GM12878 (cell line): Measurements from ENCODE around the gene EFHD2. TPM values are rescaled to one million over a fixed set of nuclear protein-coding genes. Genes with fewer than 3 reads are reported as not detected.

Experiments
- BCL11A ChIP-seq: IDR thresholded peaks from 2 replicates; pipeline ENCODE4 v1.6.1; 2011; ENCODE audit warnings: low read depth, low read length
- CBX3 ChIP-seq: fragments of 200-600 bp; sonication (generic); IDR thresholded peaks from 2 replicates; pipeline ENCODE4 v1.6.1; 2016; ENCODE audit warnings: low read depth, borderline replicate concordance
- CEBPZ ChIP-seq: fragments of 150-350 bp; IDR thresholded peaks from 2 replicates; pipeline ENCODE4 v1.6.1; 2016; ENCODE audit warnings: low read depth, low read length
- CREB1 ChIP-seq: IDR thresholded peaks from 2 replicates; pipeline ENCODE4 v1.6.1; 2012; ENCODE audit warnings: low read depth, mild to moderate bottlenecking, inconsistent platforms
- DPF2 ChIP-seq: fragments of 450-650 bp; IDR thresholded peaks from 2 replicates; pipeline ENCODE4 v1.6.1; 2017; ENCODE audit warnings: mild to moderate bottlenecking
- EED ChIP-seq: sonication (generic); IDR thresholded peaks from 2 replicates; pipeline ENCODE4 v1.6.1; 2016; ENCODE audit warnings: antibody characterized with exemption, low read depth
- EGR1 ChIP-seq, 2 experiments: IDR thresholded peaks; 1 replicate in 1 of 2; 2 replicates in 1 of 2; pipeline ENCODE4 v1.6.1; 2011 to 2012; ENCODE audit warnings: low read depth in 2 of 2, low read length in 2 of 2, borderline replicate concordance in 1 of 2, mild to moderate bottlenecking in 1 of 2, moderate library complexity in 1 of 2
- FOXK2 ChIP-seq: fragments of 450-650 bp; IDR thresholded peaks from 2 replicates; pipeline ENCODE4 v1.6.1; 2017; ENCODE audit warnings: mild to moderate bottlenecking, moderate library complexity
- IRF3 ChIP-seq: fragments of 450-650 bp; IDR thresholded peaks from 2 replicates; pipeline ENCODE4 v1.6.1; 2014; ENCODE audit warnings: mild to moderate bottlenecking
- LARP7 ChIP-seq: fragments of 450-650 bp; IDR thresholded peaks from 2 replicates; pipeline ENCODE4 v1.6.1; 2017; ENCODE audit warnings: mild to moderate bottlenecking
- MEF2A ChIP-seq: IDR thresholded peaks from 2 replicates; pipeline ENCODE4 v1.6.1; 2011; ENCODE audit warnings: low read depth, mild to moderate bottlenecking, low read length, moderate library complexity; ENCODE audit not compliant: insufficient read depth
- MYB ChIP-seq: fragments of 150-350 bp; IDR thresholded peaks from 2 replicates; pipeline ENCODE4 v1.6.1; 2014; ENCODE audit warnings: mild to moderate bottlenecking, low read depth, low read length, borderline replicate concordance
- NFIC ChIP-seq: IDR thresholded peaks from 2 replicates; pipeline ENCODE4 v1.6.1; 2012; ENCODE audit warnings: low read depth, mild to moderate bottlenecking, inconsistent platforms, low read length, moderate library complexity
- NFYB ChIP-seq: IDR thresholded peaks from 2 replicates; pipeline ENCODE4 v1.6.1; 2011; ENCODE audit warnings: low read depth, mild to moderate bottlenecking, low read length, improper control_type of control experiment, moderate library complexity; ENCODE audit not compliant: insufficient read depth
- NKRF ChIP-seq: fragments of 450-650 bp; conservative IDR thresholded peaks from 2 replicates; pipeline ENCODE4 v1.6.1; 2017; ENCODE audit warnings: mild to moderate bottlenecking, moderate library complexity
- NR2C2 ChIP-seq: IDR thresholded peaks from 2 replicates; pipeline ENCODE4 v1.6.1; 2011; ENCODE audit warnings: borderline replicate concordance, low read depth; ENCODE audit not compliant: control insufficient read depth, insufficient read length
- PAX8 ChIP-seq: fragments of 450-650 bp; IDR thresholded peaks from 2 replicates; pipeline ENCODE4 v1.6.1; 2017; ENCODE audit warnings: mild to moderate bottlenecking, moderate library complexity
- PBX3 ChIP-seq: IDR thresholded peaks from 2 replicates; pipeline ENCODE4 v1.6.1; 2011; ENCODE audit warnings: mild to moderate bottlenecking, low read depth, low read length, moderate library complexity; ENCODE audit not compliant: insufficient replicate concordance
- POLR2A ChIP-seq: IDR thresholded peaks from 2 replicates; pipeline ENCODE4 v1.6.1; 2011; ENCODE audit warnings: low read depth, mild to moderate bottlenecking, low read length
- RAD21 ChIP-seq: IDR thresholded peaks from 2 replicates; pipeline ENCODE4 v1.6.1; 2011; ENCODE audit warnings: mild to moderate bottlenecking, low read depth, low read length, moderate library complexity; ENCODE audit not compliant: insufficient read depth
- RCOR1 ChIP-seq: conservative IDR thresholded peaks from 2 replicates; pipeline ENCODE4 v1.6.1; 2012; ENCODE audit warnings: low read depth, low read length, improper control_type of control experiment
- SMARCA5 ChIP-seq: fragments of 450-650 bp; IDR thresholded peaks from 2 replicates; pipeline ENCODE4 v1.6.1; 2017; ENCODE audit warnings: mild to moderate bottlenecking
- TCF3 ChIP-seq: IDR thresholded peaks from 2 replicates; pipeline ENCODE4 v1.6.1; 2012; ENCODE audit warnings: low read depth, mild to moderate bottlenecking, low read length, borderline replicate concordance; ENCODE audit not compliant: insufficient read depth
- YY1 ChIP-seq: IDR thresholded peaks from 2 replicates; pipeline ENCODE4 v1.6.1; 2011; ENCODE audit warnings: low read depth, mild to moderate bottlenecking, low read length
- ZSCAN29 ChIP-seq: fragments of 450-650 bp; IDR thresholded peaks from 2 replicates; pipeline ENCODE4 v1.6.1; 2017; ENCODE audit warnings: mild to moderate bottlenecking, moderate library complexity
- polyA plus RNA-seq, 11 experiments: library from polyadenylated mRNA; depleted of rRNA in 4 of 11; unstranded in 6 of 11; stranded (reverse) in 5 of 11; fragments of >200 nt; fragmentation: Nextera tagmentation in 4 of 11; fragmentation: Illumina TruSeq in 1 of 11; extraction: Ambion mirVana in 4 of 11; extraction: Trizol in 1 of 11; gene quantifications; 1 replicate in 1 of 11; 2 replicates in 10 of 11; pipeline versions ENCODE4 v1.2.1 to v1.2.3, GENCODE V29; 2011 to 2016; ENCODE audit warnings: inconsistent platforms in 2 of 11, missing spikeins in 2 of 11, low read depth in 1 of 11
- total RNA-seq, 4 experiments: library from RNA; depleted of rRNA in 3 of 4; stranded (reverse); fragments of >200 nt in 3 of 4; fragmentation: Illumina TruSeq in 1 of 4; extraction: Trizol in 1 of 4; gene quantifications; 2 replicates each; pipeline versions ENCODE4 v1.2.1 to v1.2.3, GENCODE V29; 2013 to 2021

The EFHD2 gene
- total and polyA plus RNA-seq, 10 of the 15 experiments (the other 5 are each of a cell fraction or from before 2014, with no cell fraction given): 4.0 to 114 (median 66.1) TPM

- TF ChIP-seq MYB: no peak
- TF ChIP-seq PBX3: peak; percentile 59
- TF ChIP-seq RCOR1: no peak
- no peak for TF ChIP-seq MEF2A
- TF ChIP-seq CEBPZ: no peak
- TF ChIP-seq POLR2A: peak; percentile 43; the same call in 1 of the 2 replicates
- no peak for TF ChIP-seq SMARCA5
- TF ChIP-seq NR2C2: no peak
- TF ChIP-seq IRF3: no peak
- TF ChIP-seq BCL11A: no peak
- TF ChIP-seq ZSCAN29: no peak
- TF ChIP-seq YY1: no peak
- 0 out of 2 replicates have a peak, but pooled peaks have one; percentile 21 for TF ChIP-seq DPF2
- no peak; the same call in 1 of the 2 replicates for TF ChIP-seq LARP7
- TF ChIP-seq NFIC: no peak
- TF ChIP-seq FOXK2: no peak
- no peak for TF ChIP-seq PAX8
- TF ChIP-seq NFYB: no peak
- TF ChIP-seq EGR1 (IDR thresholded peaks at IDR 0.05; ENCODE audit: borderline replicate concordance in 1 of 2, low read depth in 2 of 2, low read length in 2 of 2): no peak
- TF ChIP-seq RAD21: no peak
- peak; percentile 90 for TF ChIP-seq TCF3
- TF ChIP-seq CBX3: no peak
- no peak for TF ChIP-seq CREB1
- TF ChIP-seq EED: peak; percentile 49; the same call in 1 of the 2 replicates
- TF ChIP-seq NKRF: peak; percentile 60; the same call in 1 of the 2 replicates
Observed at GRCh38 chr1:15411593-15412137, 2.0 kb downstream of the EFHD2 start (continued).
